Transverse colon (tissue), 3 donors: Measurements from ENCODE around the gene LAPTM4A.

Experiments used
- CTCF ChIP-seq, 5 experiments: fragments of 200-600 bp in 3 of 5; fragments of 450-650 bp in 2 of 5; sonication (generic) in 3 of 5; IDR thresholded peaks; 1 replicate in 2 of 5; 2 replicates in 3 of 5; pipeline ENCODE4 v1.5.1; 2016 to 2017; ENCODE audit warnings: antibody characterized with exemption in 5 of 5, inconsistent platforms in 3 of 5, mild to moderate bottlenecking in 2 of 5, moderate library complexity in 1 of 5
- EP300 ChIP-seq: sonication (generic); formaldehyde crosslinking; IDR thresholded peaks from one replicate; pipeline ENCODE4 v1.6.1; 2017; ENCODE audit warnings: antibody characterized with exemption, low read depth

GRCh38 chr2:20019747-20020146 lies 31.7 kb downstream of the LAPTM4A start:
- TF ChIP-seq CTCF (IDR thresholded peaks at IDR 0.05) = no peak
- no peak for TF ChIP-seq EP300
